TTC549 (cell line): ENCODE results near the gene SGK1.
"Not testable (repeated sequence)": the region's sequence is repeated elsewhere in the genome, so short reads cannot be mapped to it uniquely, and the experiment has no call there.

Source experiments
- FAIRE-seq: peaks from 2 replicates; lab custom pipeline; 2012; peaks lifted over from hg19 to GRCh38; lab: Jason Lieb, UNC

SGK1 gene

GRCh38 chr6:134185277-134185676 lies 132.6 kb downstream of the SGK1 start:
- no peak for FAIRE-seq

DNA sequence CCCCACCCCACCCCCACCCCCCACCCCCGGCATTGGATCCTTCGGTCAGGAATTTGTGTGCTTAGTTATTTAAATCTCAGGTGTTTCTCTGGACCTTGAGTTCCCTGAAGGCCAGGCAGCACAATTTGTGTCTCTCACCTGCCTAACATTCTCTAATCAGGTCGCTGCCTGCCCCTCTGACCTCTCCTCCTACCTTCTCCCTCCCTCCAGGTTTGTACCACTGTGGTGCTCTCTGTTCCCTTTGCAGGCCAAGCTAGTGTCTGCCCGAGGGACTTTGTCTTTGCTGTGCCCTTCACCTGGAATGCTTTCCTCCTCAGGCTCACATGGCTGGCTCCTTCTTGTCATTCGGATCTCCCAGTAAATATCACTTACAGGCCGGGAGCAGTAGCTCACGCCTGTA lies 134.1 kb downstream of the SGK1 start:
- no peak for FAIRE-seq

GRCh38 chr6:134182528-134182927 lies 135.4 kb downstream of the SGK1 start:
- no peak for FAIRE-seq

GRCh38 chr6:134181726-134182125 lies 136.2 kb downstream of the SGK1 start:
- FAIRE-seq, result not testable (repeated sequence)

DNA sequence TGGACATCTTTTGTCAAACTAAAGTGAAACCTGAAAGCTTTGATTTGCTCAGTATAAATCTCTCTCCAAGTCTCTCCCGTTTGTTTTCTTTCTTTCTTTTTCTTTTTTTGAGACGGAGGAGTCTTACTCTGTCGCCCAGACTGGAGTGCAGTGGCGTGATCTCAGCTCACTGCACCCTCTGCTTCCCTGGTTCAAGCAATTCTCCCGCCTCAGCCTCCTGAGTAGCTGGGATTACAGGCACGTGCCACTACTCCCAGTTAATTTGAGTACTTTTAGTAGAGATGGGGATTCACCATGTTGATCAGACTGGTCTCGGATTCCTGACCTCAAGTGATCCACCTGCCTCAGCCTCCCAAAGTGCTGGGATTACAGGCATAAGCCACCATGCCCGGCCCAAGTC lies 136.7 kb downstream of the SGK1 start:
- FAIRE-seq, result not testable (repeated sequence)

GRCh38 chr6:134180540-134180939 lies 137.4 kb downstream of the SGK1 start:
- FAIRE-seq, result not testable (repeated sequence)

- no peak for FAIRE-seq
Measured at GRCh38 chr6:134178161-134179044, 139.5 kb downstream of the SGK1 start.

GRCh38 chr6:134177753-134178160 lies 140.2 kb downstream of the SGK1 start:
- no peak for FAIRE-seq

DNA sequence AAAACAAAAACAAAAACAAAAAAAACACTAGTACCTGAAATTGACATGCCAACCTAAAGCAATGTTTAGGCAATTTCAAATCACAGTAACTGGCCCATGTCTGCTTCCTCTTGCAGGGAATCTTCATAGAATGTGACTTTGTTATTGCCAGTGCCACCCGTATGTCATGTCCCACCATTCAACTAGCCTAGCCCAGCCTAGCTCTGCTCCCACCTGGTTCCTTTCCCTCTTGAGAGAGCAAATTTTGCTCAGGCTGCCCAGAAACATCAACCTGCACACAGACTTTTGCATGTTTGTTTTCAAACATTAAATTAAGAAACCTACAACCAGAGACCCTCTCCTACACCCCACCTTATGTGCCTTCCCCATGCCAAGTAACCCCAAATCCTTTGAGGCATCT lies 140.7 kb downstream of the SGK1 start:
- FAIRE-seq, result no peak

GRCh38 chr6:134176264-134176975 lies 141.5 kb downstream of the SGK1 start:
- no peak for FAIRE-seq

DNA sequence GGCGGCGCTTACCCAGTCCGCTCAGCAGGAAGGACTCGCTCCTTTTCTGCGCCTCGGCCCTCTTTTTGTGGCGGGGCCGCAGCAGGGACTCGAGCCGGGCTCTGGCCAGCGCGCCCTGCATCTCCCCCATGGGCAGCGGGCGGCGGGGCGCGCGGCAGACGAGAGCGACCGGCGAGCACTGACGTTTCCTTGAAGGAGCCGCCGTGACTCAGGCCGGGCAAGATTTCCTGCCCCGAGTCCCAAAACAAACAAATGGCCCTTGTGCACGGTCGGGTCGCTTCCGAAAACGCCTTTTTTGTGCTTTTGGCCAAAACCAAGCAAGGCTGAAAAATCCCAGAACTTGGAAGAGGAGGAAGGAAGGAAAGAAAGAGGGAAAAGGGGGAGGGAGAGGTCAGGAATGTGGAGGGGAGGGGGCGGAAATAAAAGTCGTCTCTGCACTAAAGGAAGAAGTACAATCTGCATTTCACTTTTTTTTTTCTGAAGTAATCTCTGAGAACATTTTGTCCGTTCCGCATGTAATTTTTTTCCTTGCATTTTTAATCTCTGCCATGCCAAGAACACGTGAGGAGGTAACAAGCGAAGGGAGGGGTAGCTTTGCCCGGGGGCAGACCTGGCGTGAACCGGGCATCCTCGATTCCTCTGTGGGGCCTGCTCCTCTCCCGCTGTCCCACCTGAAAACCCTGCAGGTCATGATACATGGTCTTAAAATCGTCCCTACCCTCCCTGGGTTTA lies 142.2 kb downstream of the SGK1 start:
- FAIRE-seq, result no peak

DNA sequence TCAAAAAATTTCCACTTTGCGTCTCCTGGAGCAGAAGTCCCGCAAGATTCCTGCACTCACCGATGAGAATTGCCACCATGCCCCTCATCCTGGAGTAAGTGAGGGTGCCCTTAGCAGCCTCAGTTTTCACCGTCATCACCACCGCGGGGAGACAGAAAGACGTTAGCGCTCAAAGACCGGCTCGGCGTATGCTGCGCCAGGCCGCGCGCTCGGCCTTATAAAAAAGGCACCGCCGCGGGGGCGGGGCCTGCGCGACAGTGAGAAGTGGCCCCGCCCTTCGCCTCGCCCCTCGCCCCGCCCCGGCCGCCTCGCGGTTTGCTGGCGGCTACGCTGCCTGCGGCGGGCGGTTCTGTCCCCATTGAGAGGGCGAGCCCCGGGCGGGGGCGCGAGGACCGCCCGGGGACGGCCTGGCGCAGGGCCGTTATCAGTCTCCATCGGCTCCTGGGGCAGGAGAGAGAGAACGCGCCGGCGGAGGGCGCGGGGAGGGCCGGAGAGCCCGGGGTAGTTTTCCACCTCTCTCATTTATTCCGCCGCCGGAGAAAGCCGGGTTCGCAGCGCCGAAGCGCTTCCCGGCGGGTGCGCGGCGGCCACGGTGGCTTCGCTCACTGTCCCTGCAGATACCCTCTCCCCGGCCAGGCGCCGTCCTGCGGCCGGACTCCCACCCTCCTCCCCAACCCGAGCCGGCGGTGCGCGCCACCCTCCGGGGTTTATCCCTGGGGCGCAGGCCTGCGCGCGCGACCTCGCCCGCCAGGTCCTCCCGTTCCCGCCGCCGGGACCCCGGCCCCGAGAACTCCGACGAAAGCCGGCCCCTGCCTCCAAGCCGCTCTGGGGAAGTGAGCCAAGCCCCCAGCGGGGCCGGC lies 143.0 kb downstream of the SGK1 start:
- FAIRE-seq, result no peak

DNA sequence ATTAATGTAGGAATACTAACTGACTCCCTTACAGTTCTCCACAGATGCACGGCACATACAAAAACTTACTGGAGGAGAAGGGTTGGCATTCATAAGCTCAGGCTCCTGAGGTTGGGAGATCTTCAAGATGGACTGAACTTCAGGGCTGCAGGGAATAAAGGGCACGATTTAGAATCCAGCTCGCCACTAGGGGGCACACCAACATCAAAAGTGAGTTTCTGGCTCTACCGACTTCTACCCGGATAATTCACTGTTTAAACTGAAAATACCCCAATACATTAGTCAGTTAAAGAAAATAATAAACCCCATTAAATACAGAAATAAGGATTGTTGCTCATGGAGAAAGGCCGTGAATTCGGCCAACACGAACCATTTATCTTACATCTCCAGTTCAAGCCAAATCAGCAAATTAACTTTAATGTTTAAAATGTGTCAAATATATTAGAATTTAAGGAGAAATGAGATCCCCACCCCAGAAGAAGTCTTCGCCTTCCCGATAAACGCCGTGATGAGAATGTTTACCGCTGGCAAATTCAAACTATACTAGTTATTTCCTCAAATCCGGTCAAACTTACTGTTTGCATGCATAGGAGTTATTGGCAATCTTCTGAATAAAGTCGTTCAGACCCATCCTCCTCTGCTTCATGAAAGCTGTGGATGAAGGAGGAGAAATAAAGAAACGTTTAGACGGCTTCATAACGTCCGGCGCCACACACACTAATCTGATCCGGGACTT lies 143.8 kb downstream of the SGK1 start:
- FAIRE-seq, result peak; percentile 73

DNA sequence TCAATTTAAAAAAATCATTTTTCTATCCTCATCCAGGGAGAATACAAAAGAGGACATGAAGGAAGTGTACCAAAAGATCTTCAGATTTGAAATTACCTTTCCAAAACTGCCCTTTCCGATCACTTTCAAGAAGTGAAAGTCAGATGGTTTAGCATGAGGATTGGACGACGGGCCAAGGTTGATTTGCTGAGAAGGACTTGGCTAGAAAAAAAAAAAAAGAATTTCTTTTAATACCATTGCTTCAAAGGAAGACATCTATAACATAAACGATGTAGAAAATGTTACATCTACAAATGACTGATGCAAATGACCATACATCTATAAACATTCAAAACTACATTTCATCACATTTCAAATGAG lies 144.6 kb downstream of the SGK1 start:
- FAIRE-seq, result no peak

DNA sequence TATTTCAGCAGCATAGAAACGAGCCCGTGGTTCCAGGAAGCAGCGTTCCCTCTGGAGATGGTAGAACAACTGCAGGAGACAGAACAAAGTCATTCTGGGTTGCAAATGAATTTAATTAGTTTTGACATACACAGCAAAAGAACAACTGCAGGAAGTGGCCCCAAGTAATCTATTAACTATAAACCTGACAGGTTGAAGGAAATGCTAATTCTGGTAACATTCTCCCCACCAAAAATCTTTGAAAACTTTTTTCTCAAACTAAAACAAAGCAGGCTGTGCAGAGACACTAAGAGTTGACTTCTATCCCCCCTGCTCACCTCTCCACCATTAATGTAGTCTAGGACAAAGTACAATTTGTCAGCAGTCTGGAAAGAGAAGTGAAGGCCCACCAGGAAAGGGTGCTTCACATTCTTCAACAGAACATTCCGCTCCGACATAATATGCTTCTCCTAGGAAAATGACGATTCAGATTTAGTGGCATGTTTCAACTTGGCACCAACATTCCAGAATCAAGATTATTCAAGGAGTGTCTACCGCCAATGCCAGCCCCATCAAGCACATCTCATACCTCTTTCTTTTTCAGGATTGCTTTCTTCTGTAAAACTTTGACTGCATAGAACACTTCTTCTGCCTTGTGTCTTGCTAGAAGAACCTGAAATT lies 145.1 kb downstream of the SGK1 start:
- no peak for FAIRE-seq

DNA sequence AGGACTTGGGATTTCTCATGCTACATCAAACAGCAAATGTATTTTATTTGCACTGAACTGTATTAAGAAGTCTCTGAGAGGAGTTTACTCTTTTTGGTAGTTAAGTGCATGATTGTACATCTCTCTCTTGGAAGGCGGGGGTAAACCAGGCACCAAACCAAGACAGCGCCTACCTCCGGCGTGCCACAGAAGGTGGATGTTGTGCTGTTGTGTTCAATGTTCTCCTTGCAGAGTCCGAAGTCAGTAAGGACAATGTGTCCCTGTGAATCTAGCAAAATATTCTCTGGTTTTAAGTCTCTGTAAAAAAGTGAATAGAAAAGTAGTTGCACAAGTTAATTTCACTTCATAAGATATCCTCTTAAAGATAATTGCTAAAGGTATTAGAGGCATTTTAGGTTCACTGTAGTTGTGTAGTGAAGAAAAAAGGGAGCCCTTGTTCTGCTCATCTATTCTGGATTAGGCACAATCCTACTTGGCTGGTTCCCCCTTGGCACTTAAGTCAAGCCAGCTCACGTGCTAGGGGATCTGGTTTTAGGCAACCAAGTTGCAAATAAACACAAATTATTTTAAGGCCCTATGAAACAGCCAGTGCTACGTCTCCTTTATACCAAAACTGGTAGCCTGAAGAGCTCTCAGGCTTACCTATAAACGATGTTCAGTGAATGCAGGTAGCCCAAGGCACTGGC lies 145.7 kb downstream of the SGK1 start:
- FAIRE-seq, result no peak

GRCh38 chr6:134171517-134171916 lies 146.4 kb downstream of the SGK1 start:
- FAIRE-seq, result no peak

- FAIRE-seq, result no peak
Measured at GRCh38 chr6:134170844-134171243, 147.1 kb downstream of the SGK1 start.

DNA sequence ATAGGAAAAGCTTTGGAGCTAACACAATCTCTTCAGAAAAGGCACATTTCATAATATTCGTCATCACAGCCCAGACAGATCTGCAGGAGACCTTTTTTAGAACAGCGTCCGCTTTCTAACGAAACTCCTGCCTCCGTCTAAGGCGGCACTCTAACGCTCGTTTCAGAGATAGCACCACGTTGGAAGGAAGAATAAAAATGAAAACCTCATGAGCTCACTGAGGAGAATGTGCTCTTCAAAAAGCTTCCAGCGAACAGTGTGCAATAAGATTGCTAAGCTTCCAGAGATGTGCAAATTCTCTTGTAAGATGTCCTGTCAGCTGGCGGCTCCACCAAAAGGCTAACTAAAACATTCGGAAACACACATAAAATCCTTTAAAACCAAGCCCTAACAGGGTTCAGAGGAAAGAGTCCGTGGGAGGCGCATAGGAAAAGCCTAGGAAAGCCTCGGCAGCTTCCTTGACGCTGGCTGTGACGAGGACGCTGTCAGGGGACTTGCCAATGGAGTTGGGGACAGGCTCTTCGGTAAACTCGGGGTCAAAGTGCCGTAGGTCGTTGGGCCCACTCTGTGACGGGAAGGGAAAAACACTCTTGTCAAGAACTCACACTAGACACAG lies 147.9 kb downstream of the SGK1 start:
- FAIRE-seq, result no peak
